H1 (cell line): Measurements from ENCODE around the gene CD300LB. TPM values are rescaled to one million over a fixed set of nuclear protein-coding genes. Genes with fewer than 3 reads are reported as not detected.

ENCODE experiments used
- CTCF ChIA-PET: fragments of 300-600 bp; sonication (Branson Sonifier 250); formaldehyde crosslinking; loops from one replicate; lab custom pipeline; 2021; ENCODE audit not compliant: partially characterized antibody; lab: Charles Lee
- POLR2A ChIA-PET: fragments of 300-600 bp; sonication (Branson Sonifier 250); formaldehyde crosslinking; loops from one replicate; lab custom pipeline; 2021; ENCODE audit warnings: inconsistent platforms; ENCODE audit not compliant: partially characterized antibody; lab: Charles Lee
- DNase-seq, 2 experiments: peaks; one replicate each; pipeline versions ENCODE4 v3.0.0 to v3.0.0-alpha.2; 2010 to 2022; ENCODE audit warnings: low spot score in 2 of 2, low read depth in 1 of 2, mixed read lengths in 1 of 2
- FAIRE-seq: peaks from 2 replicates; lab custom pipeline; 2011; peaks lifted over from hg19 to GRCh38; lab: Jason Lieb, UNC
- H2AFZ ChIP-seq: 2 replicates; pipeline ENCODE4 v1.8.1; 2012; ENCODE audit warnings: low read length, inconsistent platforms
- H2AK5ac ChIP-seq: 2 replicates; pipeline ENCODE4 v1.6.1; 2013; ENCODE audit warnings: low read depth, low read length
- H2BK120ac ChIP-seq: replicated peaks from 2 replicates; pipeline ENCODE3; 2013; ENCODE audit warnings: low read depth, low read length, inconsistent platforms
- H2BK12ac ChIP-seq: 2 replicates; pipeline ENCODE4 v1.6.1; 2013; ENCODE audit warnings: low read depth, low read length
- H2BK15ac ChIP-seq: 2 replicates; pipeline ENCODE4 v1.6.1; 2013; ENCODE audit warnings: low read length
- H2BK20ac ChIP-seq: 2 replicates; pipeline ENCODE4 v1.6.1; 2013; ENCODE audit warnings: low read length
- H2BK5ac ChIP-seq: 2 replicates; pipeline ENCODE4 v1.6.1; 2013; ENCODE audit warnings: low read depth, low read length
- H3K14ac ChIP-seq: 2 replicates; pipeline ENCODE4 v1.6.1; 2013; ENCODE audit warnings: inconsistent platforms; ENCODE audit not compliant: insufficient read length
- H3K18ac ChIP-seq: 2 replicates; pipeline ENCODE4 v1.6.1; 2013; ENCODE audit warnings: low read length; ENCODE audit errors: extremely low read depth
- H3K23ac ChIP-seq: 2 replicates; pipeline ENCODE4 v1.6.1; 2013; ENCODE audit warnings: inconsistent platforms; ENCODE audit not compliant: insufficient read length
- H3K23me2 ChIP-seq: 2 replicates; pipeline ENCODE4 v1.6.1; 2013; ENCODE audit warnings: low read depth, low read length
- H3K27ac ChIP-seq: 2 replicates; pipeline ENCODE4 v1.6.1; 2011; ENCODE audit warnings: low read depth, low read length, inconsistent platforms
- H3K27me3 ChIP-seq, 4 experiments: replicated peaks in 1 of 4; 1 replicate in 1 of 4; 2 replicates in 3 of 4; pipeline versions ENCODE4 v1.6.1 to v1.8.1; 2011 to 2013; ENCODE audit warnings: low read length in 3 of 4, mild to moderate bottlenecking in 3 of 4, inconsistent platforms in 2 of 4, mixed read lengths in 2 of 4, moderate library complexity in 1 of 4; ENCODE audit not compliant: control insufficient read depth in 3 of 4, insufficient read depth in 3 of 4; ENCODE audit errors: extremely low read depth in 1 of 4
- H3K36me3 ChIP-seq, 4 experiments: 2 replicates each; pipeline versions ENCODE4 v1.6.1 to v1.8.1; 2011 to 2013; ENCODE audit warnings: mild to moderate bottlenecking in 4 of 4, low read length in 3 of 4, moderate library complexity in 2 of 4, control low read depth in 1 of 4, inconsistent platforms in 1 of 4; ENCODE audit not compliant: insufficient read depth in 4 of 4, control insufficient read depth in 2 of 4
- H3K4ac ChIP-seq: replicated peaks from 2 replicates; pipeline ENCODE3; 2013; ENCODE audit warnings: low read length, low read depth, mixed read lengths, inconsistent platforms; ENCODE audit not compliant: insufficient read length
- H3K4me1 ChIP-seq, 4 experiments: replicated peaks in 1 of 4; 1 replicate in 1 of 4; 2 replicates in 3 of 4; pipeline versions ENCODE4 v1.6.1 to v1.8.1; 2011 to 2013; ENCODE audit warnings: low read length in 3 of 4, inconsistent platforms in 2 of 4, mixed read lengths in 1 of 4; ENCODE audit not compliant: insufficient read depth in 4 of 4, control insufficient read depth in 3 of 4
- H3K4me2 ChIP-seq, 2 experiments: 2 replicates each; pipeline versions ENCODE4 v1.6.1 to v1.8.1; 2011 to 2013; ENCODE audit warnings: low read depth in 2 of 2, low read length in 2 of 2, control low read depth in 1 of 2, inconsistent platforms in 1 of 2, mild to moderate bottlenecking in 1 of 2; ENCODE audit not compliant: insufficient read depth in 1 of 2
- H3K4me3 ChIP-seq, 4 experiments: fragments of 200-600, 300-600 bp in 1 of 4; sonication (generic), shearing (Covaris generic), sonication (Bioruptor Twin) in 1 of 4; 2 replicates each; pipeline versions ENCODE4 v1.5.1 to v1.8.1; 2011 to 2016; ENCODE audit warnings: low read length in 4 of 4, low read depth in 3 of 4, control low read depth in 2 of 4, inconsistent platforms in 2 of 4, mild to moderate bottlenecking in 2 of 4, mixed read lengths in 1 of 4, moderate library complexity in 1 of 4; ENCODE audit not compliant: insufficient read depth in 2 of 4; ENCODE audit errors: extremely low read depth in 1 of 4
- H3K56ac ChIP-seq: replicated peaks from 2 replicates; pipeline ENCODE3; 2013; ENCODE audit warnings: low read depth, mild to moderate bottlenecking, mixed read lengths, low read length, inconsistent platforms; ENCODE audit not compliant: insufficient read length
- H3K79me1 ChIP-seq: 2 replicates; pipeline ENCODE4 v1.6.1; 2013; ENCODE audit warnings: low read depth, low read length, control low read depth
- H3K79me2 ChIP-seq, 2 experiments: 2 replicates each; pipeline versions ENCODE4 v1.6.1 to v1.8.1; 2012 to 2013; ENCODE audit warnings: low read length in 2 of 2, mild to moderate bottlenecking in 2 of 2, inconsistent platforms in 1 of 2; ENCODE audit not compliant: insufficient read depth in 2 of 2, control insufficient read depth in 1 of 2
- H3K9ac ChIP-seq, 4 experiments: replicated peaks in 1 of 4; 1 replicate in 1 of 4; 2 replicates in 3 of 4; pipeline versions ENCODE4 v1.6.1 to v1.8.1; 2011 to 2013; ENCODE audit warnings: low read depth in 3 of 4, low read length in 3 of 4, control low read depth in 2 of 4, mild to moderate bottlenecking in 2 of 4, moderate library complexity in 2 of 4, inconsistent platforms in 1 of 4; ENCODE audit errors: extremely low read depth in 1 of 4
- H3K9me3 ChIP-seq, 2 experiments: 2 replicates each; pipeline versions ENCODE4 v1.6.1 to v1.8.1; 2012 to 2013; ENCODE audit warnings: mild to moderate bottlenecking in 2 of 2, moderate library complexity in 2 of 2, control low read depth in 1 of 2, inconsistent platforms in 1 of 2, low read depth in 1 of 2, low read length in 1 of 2, mixed read lengths in 1 of 2; ENCODE audit not compliant: insufficient read depth in 2 of 2
- H4K20me1 ChIP-seq, 2 experiments: replicated peaks in 1 of 2; 2 replicates each; pipeline versions ENCODE3 to v1.8.1; 2011 to 2013; ENCODE audit warnings: inconsistent platforms in 2 of 2, low read length in 2 of 2, mild to moderate bottlenecking in 1 of 2; ENCODE audit not compliant: insufficient read depth in 2 of 2, control insufficient read depth in 1 of 2
- H4K5ac ChIP-seq: 2 replicates; pipeline ENCODE4 v1.6.1; 2013; ENCODE audit warnings: low read length, low read depth, mixed read lengths, inconsistent platforms; ENCODE audit not compliant: insufficient read length
- H4K8ac ChIP-seq: 2 replicates; pipeline ENCODE4 v1.8.0; 2013; ENCODE audit warnings: mild to moderate bottlenecking, moderate library complexity, low read length, inconsistent platforms; ENCODE audit not compliant: insufficient read depth; ENCODE audit errors: extremely low read depth
- H4K91ac ChIP-seq: replicated peaks from 2 replicates; pipeline ENCODE3; 2013; ENCODE audit warnings: low read length, mixed read lengths, inconsistent platforms; ENCODE audit not compliant: insufficient read length
- BRCA1 ChIP-seq: IDR thresholded peaks from 2 replicates; pipeline ENCODE4 v1.6.1; 2012; ENCODE audit warnings: low read depth, low read length, improper control_type of control experiment
- CREB1 ChIP-seq: IDR thresholded peaks from 2 replicates; pipeline ENCODE4 v1.6.1; 2012; ENCODE audit warnings: inconsistent platforms
- GABPA ChIP-seq: IDR thresholded peaks from 2 replicates; pipeline ENCODE4 v1.6.1; 2011; ENCODE audit warnings: mild to moderate bottlenecking, low read length, moderate library complexity, borderline replicate concordance; ENCODE audit not compliant: insufficient read depth
- KDM4A ChIP-seq: IDR thresholded peaks from one replicate; pipeline ENCODE4 v1.7.1; 2012; ENCODE audit warnings: low read depth, mild to moderate bottlenecking, moderate library complexity, low read length, inconsistent platforms; ENCODE audit not compliant: severe bottlenecking
- NANOG ChIP-seq: IDR thresholded peaks from 2 replicates; pipeline ENCODE4 v1.6.1; 2011; ENCODE audit warnings: low read length, low read depth, mild to moderate bottlenecking, inconsistent platforms; ENCODE audit not compliant: insufficient read depth, poor library complexity, severe bottlenecking
- POU5F1 ChIP-seq: IDR thresholded peaks from 2 replicates; pipeline ENCODE4 v1.6.1; 2011; ENCODE audit warnings: low read depth, mild to moderate bottlenecking, low read length, moderate library complexity
- SIX5 ChIP-seq: IDR thresholded peaks from 2 replicates; pipeline ENCODE4 v1.6.1; 2011; ENCODE audit warnings: mild to moderate bottlenecking, low read depth, low read length
- SRF ChIP-seq: IDR thresholded peaks from 2 replicates; pipeline ENCODE4 v1.6.1; 2011; ENCODE audit warnings: mild to moderate bottlenecking, low read depth, low read length, moderate library complexity
- ZNF274 ChIP-seq: IDR thresholded peaks from 2 replicates; pipeline ENCODE4 v1.7.0; 2012; ENCODE audit warnings: low read length, borderline replicate concordance; ENCODE audit errors: extremely low read depth
- WGBS, 2 experiments: shearing (Covaris generic) in 1 of 2; methylation state at CpG; one replicate each; pipeline versions ENCODE4 v1.1.6 to v1.1.7; 2013 to 2015; ENCODE audit warnings: low lambda C conversion rate in 2 of 2, mixed read lengths in 2 of 2, inconsistent platforms in 1 of 2, low coverage in 1 of 2, missing lambda C conversion rate in 1 of 2; ENCODE audit not compliant: insufficient replicate concordance in 2 of 2, insufficient coverage in 1 of 2, insufficient read length in 1 of 2; ENCODE audit errors: extremely low coverage in 1 of 2, missing lambda C conversion rate in 1 of 2; 5-methylcytosine and 5-hydroxymethylcytosine counted together
- polyA plus RNA-seq, 7 experiments: library from polyadenylated mRNA; depleted of rRNA in 3 of 7; stranded (reverse) in 5 of 7; unstranded in 2 of 7; fragments of >200 nt in 5 of 7; fragments of 200-250 nt in 2 of 7; gene quantifications; 1 replicate in 5 of 7; 2 replicates in 1 of 7; 4 replicates in 1 of 7; pipeline versions ENCODE4 v1.2.1 to v1.2.3, GENCODE V29; 2011 to 2013; ENCODE audit warnings: missing spikeins in 2 of 7, mixed read lengths in 2 of 7
- total RNA-seq: library from RNA; stranded (reverse); fragmentation: NEBNext Ultra II Directional; extraction: Animal tissue kit (Norgen Biotek cat#: 25700); gene quantifications from 2 replicates; pipeline ENCODE4 v1.2.1, GENCODE V29; 2021
- TF ChIP-seq, protein P1 (sequence below), 3 experiments: IDR thresholded peaks; 1 replicate in 2 of 3; 2 replicates in 1 of 3; pipeline versions ENCODE4 v1.5.1 to v1.6.1; 2011; ENCODE audit warnings: low read length in 3 of 3, mild to moderate bottlenecking in 3 of 3, inconsistent platforms in 2 of 3, low read depth in 1 of 3, moderate library complexity in 1 of 3; ENCODE audit not compliant: insufficient read depth in 1 of 3; ENCODE audit errors: control extremely low read depth in 1 of 3

The CD300LB gene
- total and polyA plus RNA-seq, 2 of the 8 experiments (the other 6 are each of a cell fraction or from before 2014, with no cell fraction given) = not detected

DNA sequence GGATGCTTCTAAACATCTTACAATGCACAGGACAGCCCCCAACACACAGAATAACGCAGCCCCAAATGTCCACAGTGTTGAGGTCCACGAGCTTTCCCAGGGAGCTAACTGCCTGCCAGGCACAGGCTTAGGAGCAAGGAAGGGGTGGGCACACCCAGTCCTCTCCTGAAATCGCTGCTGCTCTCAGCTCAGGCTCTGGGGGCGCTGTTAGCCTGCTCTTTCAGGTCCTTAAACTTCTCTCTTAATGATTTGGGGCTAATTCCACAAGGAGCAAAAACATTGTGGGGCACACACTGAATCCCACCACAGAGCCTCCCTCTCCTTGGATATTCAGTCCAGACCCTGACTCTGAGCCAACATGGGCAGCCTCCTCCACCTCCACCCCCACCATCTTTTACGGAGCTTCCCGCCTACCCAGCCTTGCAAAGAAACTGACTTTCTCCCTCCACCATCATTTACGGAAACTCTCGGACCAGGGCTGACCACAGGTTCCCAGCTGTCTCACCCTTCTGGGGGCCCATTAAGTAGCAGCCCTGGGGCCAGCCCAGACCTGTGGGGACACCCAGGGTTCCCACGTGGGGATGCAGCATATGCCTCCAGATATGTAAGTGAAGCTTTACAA, 35.0 kb upstream of the CD300LB start:
- no peaks in the 10 kb centered on the region for H3K36me3 ChIP-seq
- 45% methylated on average over 9 of the region's 9 CpGs; no CpG with 5 or more reads in 1 of the 2 experiments for WGBS, 2 experiments
- DNase-seq = peak; percentile 31 to 85
- H3K27me3 ChIP-seq = peaks cover 0 to 2% (median 0%) of the 10 kb centered on the region in 4 experiments; a peak in 2 of 7 replicates
- no peaks in the 10 kb centered on the region for H3K9me3 ChIP-seq
- H4K91ac ChIP-seq = no peak overlapping the region
- peaks cover 0 to 3% (median 2%) of the 10 kb centered on the region in 4 experiments; a peak in 3 of 7 replicates for H3K4me1 ChIP-seq
- no peak overlapping the region for H3K56ac ChIP-seq
- no peak overlapping the region for H2BK12ac ChIP-seq
- no peaks in the 10 kb centered on the region; a peak in 1 of 4 replicates for H3K79me2 ChIP-seq
- no peak overlapping the region for H2AK5ac ChIP-seq
- no peak overlapping the region for H3K23ac ChIP-seq
- H3K27ac ChIP-seq = no peak overlapping the region
- H3K4ac ChIP-seq = no peak overlapping the region
- peak overlapping the region; percentile 83; the same call in 1 of the 2 replicates for H2AFZ ChIP-seq
- H3K9ac ChIP-seq = no peak overlapping the region
- H2BK120ac ChIP-seq = no peak overlapping the region
- no peak overlapping the region for H2BK5ac ChIP-seq
- H4K20me1 ChIP-seq = peaks cover 0 to 13% of the 10 kb centered on the region in 2 experiments
- POLR2A ChIA-PET = no interaction called here
- H3K18ac ChIP-seq = no peak overlapping the region
- FAIRE-seq = peak; percentile 92
- CTCF ChIA-PET = interaction anchor here (0.6 to 4.2 kb wide), 56 partner anchors 8 to 359 kb away, joined by 3 to 33 read pairs (median 4); partner anchors contain the start of genes BTBD17, CD300LD and RAB37
- no peak overlapping the region for H3K14ac ChIP-seq
- H3K23me2 ChIP-seq = peaks cover 16% of the 10 kb centered on the region
- no peak overlapping the region for H4K5ac ChIP-seq
- H2BK15ac ChIP-seq = no peak overlapping the region
- H4K8ac ChIP-seq = no peak overlapping the region
- H2BK20ac ChIP-seq = 0 out of 2 replicates have a peak overlapping the region, but pooled peaks have one; percentile 43
- peaks cover 7% of the 10 kb centered on the region for H3K79me1 ChIP-seq
- H3K4me2 ChIP-seq = peak overlapping the region in 1 of 2 experiments; percentile 45; a peak in 2 of 4 replicates
- no peak overlapping the region for H3K4me3 ChIP-seq
- TF ChIP-seq SRF = no peak
- no peak for TF ChIP-seq SIX5
- no peak for TF ChIP-seq CREB1
- no peak for TF ChIP-seq POU5F1
- TF ChIP-seq NANOG = no peak
- TF ChIP-seq, protein P1, sequence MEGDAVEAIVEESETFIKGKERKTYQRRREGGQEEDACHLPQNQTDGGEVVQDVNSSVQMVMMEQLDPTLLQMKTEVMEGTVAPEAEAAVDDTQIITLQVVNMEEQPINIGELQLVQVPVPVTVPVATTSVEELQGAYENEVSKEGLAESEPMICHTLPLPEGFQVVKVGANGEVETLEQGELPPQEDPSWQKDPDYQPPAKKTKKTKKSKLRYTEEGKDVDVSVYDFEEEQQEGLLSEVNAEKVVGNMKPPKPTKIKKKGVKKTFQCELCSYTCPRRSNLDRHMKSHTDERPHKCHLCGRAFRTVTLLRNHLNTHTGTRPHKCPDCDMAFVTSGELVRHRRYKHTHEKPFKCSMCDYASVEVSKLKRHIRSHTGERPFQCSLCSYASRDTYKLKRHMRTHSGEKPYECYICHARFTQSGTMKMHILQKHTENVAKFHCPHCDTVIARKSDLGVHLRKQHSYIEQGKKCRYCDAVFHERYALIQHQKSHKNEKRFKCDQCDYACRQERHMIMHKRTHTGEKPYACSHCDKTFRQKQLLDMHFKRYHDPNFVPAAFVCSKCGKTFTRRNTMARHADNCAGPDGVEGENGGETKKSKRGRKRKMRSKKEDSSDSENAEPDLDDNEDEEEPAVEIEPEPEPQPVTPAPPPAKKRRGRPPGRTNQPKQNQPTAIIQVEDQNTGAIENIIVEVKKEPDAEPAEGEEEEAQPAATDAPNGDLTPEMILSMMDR (IDR thresholded peaks at IDR 0.05; ENCODE audit: control extremely low read depth in 1 of 3, insufficient read depth in 1 of 3, low read depth in 1 of 3, low read length in 3 of 3) = peak; percentile 72 to 95 (median 76)
- no peak for TF ChIP-seq KDM4A
- no peak for TF ChIP-seq GABPA
- no peak for TF ChIP-seq ZNF274
- no peak for TF ChIP-seq BRCA1
